ENCODE measurements around the gene NOMO2. TPM values are rescaled to one million over a fixed set of nuclear protein-coding genes. Genes with fewer than 3 reads are reported as not detected.

The NOMO2 gene
- total RNA-seq, 1 donor from 2014 or later: 98.6 TPM

Other genes starting within 250 kb of the NOMO2 start
- not detected in 2 replicates for gene NPIPA8, start 225.4 kb downstream of the NOMO2 start, total RNA-seq
- 1,241 and 1,560 TPM in 2 replicates for gene RPS15A, start 228.2 kb upstream of the NOMO2 start, total RNA-seq
- 473 and 503 TPM in 2 replicates for gene ARL6IP1, start 239.5 kb upstream of the NOMO2 start, total RNA-seq